ENCODE data around the gene RLBP1. TPM values are rescaled to one million over a fixed set of nuclear protein-coding genes. Genes with fewer than 3 reads are reported as not detected.
A peak's percentile ranks its signal among the peaks of the same experiment; 100 is the strongest.

Gene RLBP1
- total and polyA plus RNA-seq, 2 of the 13 experiments (the other 11 are each of a cell fraction or from before 2014, with no cell fraction given), result 0.07 TPM; not detected in 1

- TF ChIP-seq, protein P1, sequence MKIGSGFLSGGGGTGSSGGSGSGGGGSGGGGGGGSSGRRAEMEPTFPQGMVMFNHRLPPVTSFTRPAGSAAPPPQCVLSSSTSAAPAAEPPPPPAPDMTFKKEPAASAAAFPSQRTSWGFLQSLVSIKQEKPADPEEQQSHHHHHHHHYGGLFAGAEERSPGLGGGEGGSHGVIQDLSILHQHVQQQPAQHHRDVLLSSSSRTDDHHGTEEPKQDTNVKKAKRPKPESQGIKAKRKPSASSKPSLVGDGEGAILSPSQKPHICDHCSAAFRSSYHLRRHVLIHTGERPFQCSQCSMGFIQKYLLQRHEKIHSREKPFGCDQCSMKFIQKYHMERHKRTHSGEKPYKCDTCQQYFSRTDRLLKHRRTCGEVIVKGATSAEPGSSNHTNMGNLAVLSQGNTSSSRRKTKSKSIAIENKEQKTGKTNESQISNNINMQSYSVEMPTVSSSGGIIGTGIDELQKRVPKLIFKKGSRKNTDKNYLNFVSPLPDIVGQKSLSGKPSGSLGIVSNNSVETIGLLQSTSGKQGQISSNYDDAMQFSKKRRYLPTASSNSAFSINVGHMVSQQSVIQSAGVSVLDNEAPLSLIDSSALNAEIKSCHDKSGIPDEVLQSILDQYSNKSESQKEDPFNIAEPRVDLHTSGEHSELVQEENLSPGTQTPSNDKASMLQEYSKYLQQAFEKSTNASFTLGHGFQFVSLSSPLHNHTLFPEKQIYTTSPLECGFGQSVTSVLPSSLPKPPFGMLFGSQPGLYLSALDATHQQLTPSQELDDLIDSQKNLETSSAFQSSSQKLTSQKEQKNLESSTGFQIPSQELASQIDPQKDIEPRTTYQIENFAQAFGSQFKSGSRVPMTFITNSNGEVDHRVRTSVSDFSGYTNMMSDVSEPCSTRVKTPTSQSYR (CRISPR knock-in tag; IDR thresholded peaks at IDR 0.05; ENCODE audit: borderline replicate concordance), result peak; percentile 86
- TF ChIP-seq BCL3 (CRISPR knock-in tag; IDR thresholded peaks at IDR 0.05), result no peak
- peak; percentile 61; the same call in 1 of the 2 replicates for TF ChIP-seq SOX5 (CRISPR knock-in tag; IDR thresholded peaks at IDR 0.05; ENCODE audit: borderline replicate concordance)
- TF ChIP-seq NR3C1 (CRISPR knock-in tag; IDR thresholded peaks at IDR 0.05), result no peak
- TF ChIP-seq CCAR2 (optimal IDR thresholded peaks at IDR 0.05; ENCODE audit: low read depth, low read length), result no peak
- no peak for TF ChIP-seq ZNF841 (CRISPR knock-in tag; IDR thresholded peaks at IDR 0.05; ENCODE audit: borderline replicate concordance)
- TF ChIP-seq CHCHD3 (CRISPR knock-in tag; IDR thresholded peaks at IDR 0.05), result no peak
- TF ChIP-seq YEATS2 (CRISPR knock-in tag; IDR thresholded peaks at IDR 0.05; ENCODE audit: borderline replicate concordance), result no peak
- TF ChIP-seq ZNF17 (CRISPR knock-in tag; IDR thresholded peaks at IDR 0.05), result no peak
- TF ChIP-seq CBFB (CRISPR knock-in tag; IDR thresholded peaks at IDR 0.05), result no peak
- TF ChIP-seq, protein P2, sequence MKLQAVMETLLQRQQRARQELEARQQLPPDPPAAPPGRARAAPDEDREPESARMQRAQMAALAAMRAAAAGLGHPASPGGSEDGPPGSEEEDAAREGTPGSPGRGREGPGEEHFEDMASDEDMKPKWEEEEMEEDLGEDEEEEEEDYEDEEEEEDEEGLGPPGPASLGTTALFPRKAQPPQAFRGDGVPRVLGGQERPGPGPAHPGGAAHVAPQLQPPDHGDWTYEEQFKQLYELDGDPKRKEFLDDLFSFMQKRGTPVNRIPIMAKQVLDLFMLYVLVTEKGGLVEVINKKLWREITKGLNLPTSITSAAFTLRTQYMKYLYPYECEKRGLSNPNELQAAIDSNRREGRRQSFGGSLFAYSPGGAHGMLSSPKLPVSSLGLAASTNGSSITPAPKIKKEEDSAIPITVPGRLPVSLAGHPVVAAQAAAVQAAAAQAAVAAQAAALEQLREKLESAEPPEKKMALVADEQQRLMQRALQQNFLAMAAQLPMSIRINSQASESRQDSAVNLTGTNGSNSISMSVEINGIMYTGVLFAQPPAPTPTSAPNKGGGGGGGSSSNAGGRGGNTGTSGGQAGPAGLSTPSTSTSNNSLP (IDR thresholded peaks at IDR 0.05; ENCODE audit: low read depth, low read length), result no peak
- no peak for TF ChIP-seq RBFOX2 (IDR thresholded peaks at IDR 0.05; ENCODE audit: low read depth, low read length)
- no peak for TF ChIP-seq ZFY (CRISPR knock-in tag; IDR thresholded peaks at IDR 0.05)
- no peak for TF ChIP-seq SOX6 (IDR thresholded peaks at IDR 0.05)
- no peak for TF ChIP-seq SOX6 (CRISPR knock-in tag; IDR thresholded peaks at IDR 0.05)
- TF ChIP-seq ZNF34 (CRISPR knock-in tag; IDR thresholded peaks at IDR 0.05; ENCODE audit: borderline replicate concordance), result no peak
- no peak for TF ChIP-seq TAF1 (CRISPR knock-in tag; IDR thresholded peaks at IDR 0.05)
- TF ChIP-seq IKZF4 (CRISPR knock-in tag; IDR thresholded peaks at IDR 0.05; ENCODE audit: borderline replicate concordance, low read depth, not compliant biosample characterization), result no peak
- no peak for TF ChIP-seq TRIM22 (IDR thresholded peaks at IDR 0.05)
- TF ChIP-seq RFX3 (CRISPR knock-in tag; IDR thresholded peaks at IDR 0.05), result no peak
- TF ChIP-seq TGIF2 (CRISPR knock-in tag; IDR thresholded peaks at IDR 0.05), result no peak
- TF ChIP-seq SNAI1 (CRISPR knock-in tag; IDR thresholded peaks at IDR 0.05; ENCODE audit: borderline replicate concordance), result no peak
- TF ChIP-seq PAWR (CRISPR knock-in tag; IDR thresholded peaks at IDR 0.05; ENCODE audit: borderline replicate concordance), result no peak
- no peak for TF ChIP-seq KLF12 (CRISPR knock-in tag; IDR thresholded peaks at IDR 0.05; ENCODE audit: borderline replicate concordance)
- no peak for TF ChIP-seq SIX4 (CRISPR knock-in tag; IDR thresholded peaks at IDR 0.05)
Measured at GRCh38 chr15:89197503-89197971, 23.8 kb downstream of the RLBP1 start (continued).

All from HepG2 (cell line).